ENCODE results near the gene MGAT4C. TPM values are rescaled to one million over a fixed set of nuclear protein-coding genes. Genes with fewer than 3 reads are reported as not detected.

Gene MGAT4C
- total RNA-seq, 2 donors from 2014 or later: 0.11 to 1.8 TPM

DNA sequence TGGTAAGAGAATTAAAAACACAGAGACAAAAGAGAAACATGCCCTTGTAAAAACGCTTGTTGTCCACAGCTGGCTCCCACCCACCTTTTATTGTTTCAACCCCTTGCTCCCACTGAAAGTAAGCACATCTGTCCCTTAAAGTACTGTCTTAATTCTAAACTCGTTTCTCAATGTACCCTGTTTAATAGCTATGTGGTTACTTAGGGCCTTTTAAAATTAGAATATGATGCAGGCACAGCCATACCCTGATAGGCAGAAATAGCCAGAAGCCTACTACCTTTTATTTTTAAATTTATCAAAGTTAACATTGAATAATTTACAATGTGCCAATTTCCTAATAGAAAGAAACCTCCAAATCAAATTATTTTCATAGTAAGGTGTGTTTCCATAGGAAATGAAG is 4.0 kb upstream of the MGAT4C start:
- Mint-ChIP-seq H3K4me1 (peaks cover 6% of the 10 kb centered on the region), H3K36me3 (ENCODE audit: low read depth) (no peaks in the 10 kb centered on the region), H3K9me3 (no peaks in the 10 kb centered on the region), H3K27ac (no peak overlapping the region), H3K4me3 (no peak overlapping the region), H3K27me3 (ENCODE audit: insufficient read depth) (peaks cover 2% of the 10 kb centered on the region)
- H3K27ac ChIP-seq (ENCODE audit: low read depth, low read length): no peak overlapping the region
- H3K4me3 ChIP-seq (ENCODE audit: low read length): no peak overlapping the region
- H3K4me1 ChIP-seq (ENCODE audit: control insufficient read depth, insufficient read depth, low read length): no peaks in the 10 kb centered on the region
- H3K27me3 ChIP-seq (ENCODE audit: control insufficient read depth, insufficient read depth, low read length, poor library complexity, severe bottlenecking): no peaks in the 10 kb centered on the region
- H3K9me3 ChIP-seq (ENCODE audit: control insufficient read depth, low read length): no peaks in the 10 kb centered on the region
- H3K9ac ChIP-seq (ENCODE audit: extremely low read depth, low read length, poor library complexity, severe bottlenecking): no peak overlapping the region
- DNase-seq: no peak
- H3K36me3 ChIP-seq (ENCODE audit: control insufficient read depth, insufficient read depth, low read length): no peaks in the 10 kb centered on the region
- WGBS, 2 experiments (ENCODE audit: insufficient coverage in 1 of 2, insufficient read length in 1 of 2): 79 to 88% methylated on average over 1 to 2 of the region's 2 CpGs
- TF ChIP-seq CTCF (conservative IDR thresholded peaks at IDR 0.05): no peak

DNA sequence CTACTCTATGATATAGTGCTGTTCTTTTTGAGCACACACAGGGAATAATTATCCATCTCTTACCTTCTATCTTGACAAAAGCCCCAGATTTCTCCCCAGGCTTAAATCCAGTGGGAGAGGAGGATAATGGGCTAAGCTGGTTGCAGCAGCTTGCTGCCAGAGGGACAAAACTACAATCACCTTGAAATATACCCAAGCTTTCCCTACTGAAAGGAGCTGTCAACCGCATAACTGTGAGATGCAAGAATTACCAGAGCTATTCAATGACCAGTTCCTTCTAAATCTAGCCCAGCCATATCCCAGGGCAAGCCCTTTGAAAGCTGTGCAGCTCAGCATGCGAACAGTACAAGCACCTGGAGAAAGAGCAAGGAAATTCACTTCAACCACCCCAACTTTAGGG is 943 bp upstream of the MGAT4C start:
- H3K36me3 ChIP-seq (ENCODE audit: control insufficient read depth, insufficient read depth, low read length): no peaks in the 10 kb centered on the region
- WGBS, 2 experiments (ENCODE audit: insufficient coverage in 1 of 2, insufficient read length in 1 of 2): 79% methylated on average over 2 of the region's 2 CpGs; no CpG with 5 or more reads in 1 of the 2 experiments
- TF ChIP-seq CTCF (conservative IDR thresholded peaks at IDR 0.05): no peak
- peaks cover 11% of the 10 kb centered on the region for H3K4me1 Mint-ChIP-seq
- H3K4me1 ChIP-seq (ENCODE audit: control insufficient read depth, insufficient read depth, low read length): no peaks in the 10 kb centered on the region
- H3K27me3 ChIP-seq (ENCODE audit: control insufficient read depth, insufficient read depth, low read length, poor library complexity, severe bottlenecking): no peaks in the 10 kb centered on the region
- H3K4me3 Mint-ChIP-seq: no peak overlapping the region
- no peak overlapping the region for H3K9ac ChIP-seq (ENCODE audit: extremely low read depth, low read length, poor library complexity, severe bottlenecking)
- DNase-seq: no peak
- no peaks in the 10 kb centered on the region for H3K27me3 Mint-ChIP-seq (ENCODE audit: insufficient read depth)
- H3K9me3 Mint-ChIP-seq: no peaks in the 10 kb centered on the region
- no peaks in the 10 kb centered on the region for H3K9me3 ChIP-seq (ENCODE audit: control insufficient read depth, low read length)
- H3K27ac ChIP-seq (ENCODE audit: low read depth, low read length): no peak overlapping the region
- H3K4me3 ChIP-seq (ENCODE audit: low read length): no peak overlapping the region
- no peaks in the 10 kb centered on the region for H3K36me3 Mint-ChIP-seq (ENCODE audit: low read depth)
- H3K27ac Mint-ChIP-seq: no peak overlapping the region

GRCh38 chr12:86254399-86255107 is 1.6 kb downstream of the MGAT4C start:
- Mint-ChIP-seq H3K27me3 (ENCODE audit: insufficient read depth) (no peaks in the 10 kb centered on the region), H3K27ac (no peak overlapping the region), H3K4me1 (peaks cover 11% of the 10 kb centered on the region), H3K4me3 (no peak overlapping the region), H3K9me3 (no peaks in the 10 kb centered on the region), H3K36me3 (ENCODE audit: low read depth) (no peaks in the 10 kb centered on the region)
- no peaks in the 10 kb centered on the region for H3K27me3 ChIP-seq (ENCODE audit: control insufficient read depth, insufficient read depth, low read length, poor library complexity, severe bottlenecking)
- no peak overlapping the region for H3K27ac ChIP-seq (ENCODE audit: low read depth, low read length)
- H3K36me3 ChIP-seq (ENCODE audit: control insufficient read depth, insufficient read depth, low read length): no peaks in the 10 kb centered on the region
- H3K9me3 ChIP-seq (ENCODE audit: control insufficient read depth, low read length): no peaks in the 10 kb centered on the region
- H3K9ac ChIP-seq (ENCODE audit: extremely low read depth, low read length, poor library complexity, severe bottlenecking): no peak overlapping the region
- 49 to 67% methylated on average over 1 to 3 of the region's 4 CpGs for WGBS, 2 experiments (ENCODE audit: insufficient coverage in 1 of 2, insufficient read length in 1 of 2)
- no peak overlapping the region for H3K4me3 ChIP-seq (ENCODE audit: low read length)
- H3K4me1 ChIP-seq (ENCODE audit: control insufficient read depth, insufficient read depth, low read length): no peaks in the 10 kb centered on the region
- TF ChIP-seq CTCF (conservative IDR thresholded peaks at IDR 0.05): no peak
- DNase-seq: no peak
